ENCODE measurements around the gene USHBP1. TPM values are rescaled to one million over a fixed set of nuclear protein-coding genes. Genes with fewer than 3 reads are reported as not detected.

Gene USHBP1
- total RNA-seq, 1 experiment from 2014 or later = 0.15 TPM

DNA sequence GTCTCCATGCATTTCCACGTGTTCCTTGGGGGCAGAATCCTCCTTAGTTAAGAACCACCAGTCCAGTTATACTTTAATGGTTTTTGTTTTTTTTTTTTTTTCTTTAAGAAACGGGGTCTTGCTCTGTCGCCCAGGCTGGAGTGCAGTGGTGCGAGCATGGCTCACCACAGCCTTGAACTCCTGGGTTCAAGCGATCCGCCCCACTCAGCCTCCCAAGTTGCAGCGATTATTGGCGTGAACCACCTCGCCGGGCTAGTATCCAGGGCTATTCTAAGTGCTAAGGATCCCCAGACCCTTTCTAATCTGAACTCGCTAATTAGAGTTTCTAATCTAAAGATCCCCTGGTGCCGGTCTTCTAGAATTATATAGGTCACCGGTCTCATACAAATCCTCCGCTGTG is 29.1 kb upstream of the USHBP1 start:
- DNase-seq (ENCODE audit: low read depth, low spot score) (no peak), ATAC-seq (no peak)
- H3K36me3 ChIP-seq (ENCODE audit: control insufficient read depth in 1 of 2, insufficient read depth in 2 of 2, low read length in 2 of 2) = peaks cover 0 to 10% of the 10 kb centered on the region in 2 experiments; a peak in 2 of 4 replicates
- POLR2A ChIA-PET = interaction anchor here (0.8 to 2.4 kb wide), 6 partner anchors 11 to 575 kb away, joined by 3 to 22 read pairs (median 4); partner anchors contain the start of genes ABHD8, DDA1 and MRPL34
- H3K4me3 ChIP-seq (replicated peaks in 1 of 2; ENCODE audit: low read depth in 1 of 2, low read length in 2 of 2) = peak overlapping the region; percentile 60 to 67
- H4K20me1 ChIP-seq (ENCODE audit: insufficient read depth) = no peaks in the 10 kb centered on the region
- H3K27me3 ChIP-seq (ENCODE audit: insufficient read depth, low read length) = no peaks in the 10 kb centered on the region
- peak overlapping the region; percentile 68; the same call in 1 of the 2 replicates for H3K9ac ChIP-seq (ENCODE audit: low read length)
- RAD21 ChIA-PET (ENCODE audit: low non-redundant PET in 1 of 2, low total read pairs in 2 of 2, uncharacterized antibody in 2 of 2, unreplicated experiment in 2 of 2) = interaction anchor here in 1 of 2 experiments (1.0 kb wide), 1 partner anchor 12 kb away, joined by 7 read pairs; the partner anchor contains the start of gene MRPL34
- peaks cover 37% of the 10 kb centered on the region for H3K79me2 ChIP-seq (ENCODE audit: insufficient read depth, low read length)
- H3K9me3 ChIP-seq (ENCODE audit: control insufficient read depth in 1 of 2, insufficient read depth in 1 of 2, low read depth in 1 of 2, low read length in 2 of 2) = no peaks in the 10 kb centered on the region; a peak in 1 of 4 replicates
- peak overlapping the region; percentile 57 for H3K27ac ChIP-seq (ENCODE audit: low read depth, low read length)
- TF ChIP-seq ATF3 (IDR thresholded peaks at IDR 0.05) = no peak
- no peak for TF ChIP-seq SIN3A (IDR thresholded peaks at IDR 0.05; ENCODE audit: low read depth)
- TF ChIP-seq, protein P1, sequence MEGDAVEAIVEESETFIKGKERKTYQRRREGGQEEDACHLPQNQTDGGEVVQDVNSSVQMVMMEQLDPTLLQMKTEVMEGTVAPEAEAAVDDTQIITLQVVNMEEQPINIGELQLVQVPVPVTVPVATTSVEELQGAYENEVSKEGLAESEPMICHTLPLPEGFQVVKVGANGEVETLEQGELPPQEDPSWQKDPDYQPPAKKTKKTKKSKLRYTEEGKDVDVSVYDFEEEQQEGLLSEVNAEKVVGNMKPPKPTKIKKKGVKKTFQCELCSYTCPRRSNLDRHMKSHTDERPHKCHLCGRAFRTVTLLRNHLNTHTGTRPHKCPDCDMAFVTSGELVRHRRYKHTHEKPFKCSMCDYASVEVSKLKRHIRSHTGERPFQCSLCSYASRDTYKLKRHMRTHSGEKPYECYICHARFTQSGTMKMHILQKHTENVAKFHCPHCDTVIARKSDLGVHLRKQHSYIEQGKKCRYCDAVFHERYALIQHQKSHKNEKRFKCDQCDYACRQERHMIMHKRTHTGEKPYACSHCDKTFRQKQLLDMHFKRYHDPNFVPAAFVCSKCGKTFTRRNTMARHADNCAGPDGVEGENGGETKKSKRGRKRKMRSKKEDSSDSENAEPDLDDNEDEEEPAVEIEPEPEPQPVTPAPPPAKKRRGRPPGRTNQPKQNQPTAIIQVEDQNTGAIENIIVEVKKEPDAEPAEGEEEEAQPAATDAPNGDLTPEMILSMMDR (IDR thresholded peaks at IDR 0.05 in 2 of 3, conservative IDR thresholded peaks at IDR 0.05 in 1 of 3; ENCODE audit: borderline replicate concordance in 1 of 3, insufficient read depth in 1 of 3, low read depth in 2 of 3, low read length in 2 of 3) = no peak
- TF ChIP-seq, protein P2, sequence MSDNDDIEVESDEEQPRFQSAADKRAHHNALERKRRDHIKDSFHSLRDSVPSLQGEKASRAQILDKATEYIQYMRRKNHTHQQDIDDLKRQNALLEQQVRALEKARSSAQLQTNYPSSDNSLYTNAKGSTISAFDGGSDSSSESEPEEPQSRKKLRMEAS (IDR thresholded peaks at IDR 0.05) = no peak; the same call in 1 of the 2 replicates
- no peak for TF ChIP-seq EGR1 (IDR thresholded peaks at IDR 0.05; ENCODE audit: low read depth)
- no peak for TF ChIP-seq SRF (IDR thresholded peaks at IDR 0.05; ENCODE audit: low read depth)
- H3K4me2 ChIP-seq (ENCODE audit: low read length) = peak overlapping the region; percentile 82
- no peaks in the 10 kb centered on the region for H3K9me2 ChIP-seq (ENCODE audit: insufficient read depth)
- H3K4me1 ChIP-seq (ENCODE audit: control insufficient read depth in 1 of 2, insufficient read depth in 2 of 2, low read length in 2 of 2) = peaks cover 20 to 44% of the 10 kb centered on the region in 2 experiments
- intact Hi-C loops (cut with micrococcal nuclease) = loop anchor here (1.0 to 2.0 kb wide), 2 partner anchors 15 to 93 kb away; partner anchors contain the start of gene DDA1
- no TSS peak for BruUV-seq (replicated peaks)
- CTCF ChIA-PET = interaction anchor here (0.9 to 3.1 kb wide), 10 partner anchors 11 to 579 kb away, joined by 3 to 33 read pairs (median 6); partner anchors contain the start of genes ANO8 and MRPL34
- no peak overlapping the region for H2AFZ ChIP-seq (ENCODE audit: low read depth, low read length, poor library complexity, severe bottlenecking)

All from HCT116 (cell line).